HEK293 (cell line): ENCODE results near the gene FBXO5.

Experiments used
- BCL11B ChIP-seq: fragments of 450-650 bp; formaldehyde crosslinking; IDR thresholded peaks from 2 replicates; pipeline ENCODE4 v1.5.1; 2016; ENCODE audit warnings: low read depth, missing biosample characterization, missing genetic modification characterization
- PRDM1 ChIP-seq: fragments of 450-650 bp; formaldehyde crosslinking; IDR thresholded peaks from 2 replicates; pipeline ENCODE4; 2016; ENCODE audit warnings: missing biosample characterization, missing genetic modification characterization
- ZBTB21 ChIP-seq: fragments of 450-650 bp; formaldehyde crosslinking; IDR thresholded peaks from 2 replicates; pipeline ENCODE4 v1.5.1; 2017; ENCODE audit warnings: missing biosample characterization, missing genetic modification characterization
- ZFP37 ChIP-seq: fragments of 450-650 bp; formaldehyde crosslinking; IDR thresholded peaks from 2 replicates; pipeline ENCODE4 v1.5.1; 2016; ENCODE audit warnings: missing biosample characterization, missing genetic modification characterization
- ZNF132 ChIP-seq: fragments of 450-650 bp; formaldehyde crosslinking; IDR thresholded peaks from 2 replicates; pipeline ENCODE4 v1.5.1; 2017; ENCODE audit warnings: missing biosample characterization, missing genetic modification characterization, borderline replicate concordance
- ZNF174 ChIP-seq: fragments of 450-650 bp; formaldehyde crosslinking; IDR thresholded peaks from 2 replicates; pipeline ENCODE4 v1.5.0; 2017; ENCODE audit warnings: missing biosample characterization, mild to moderate bottlenecking, missing genetic modification characterization
- ZNF175 ChIP-seq: fragments of 450-650 bp; formaldehyde crosslinking; IDR thresholded peaks from 2 replicates; pipeline ENCODE4 v1.5.1; 2016; ENCODE audit warnings: missing biosample characterization, missing genetic modification characterization
- ZNF266 ChIP-seq: fragments of 450-650 bp; formaldehyde crosslinking; IDR thresholded peaks from 2 replicates; pipeline ENCODE4 v1.5.1; 2016; ENCODE audit warnings: missing biosample characterization, missing genetic modification characterization, low read depth
- ZNF274 ChIP-seq, 2 experiments: fragments of 200-500 bp in 1 of 2; fragments of 450-650 bp in 1 of 2; sonication (Bioruptor generic) in 1 of 2; formaldehyde crosslinking in 1 of 2; IDR thresholded peaks; 2 replicates each; pipeline versions ENCODE4 v1.5.1 to v1.6.1; 2014 to 2016; ENCODE audit warnings: borderline replicate concordance in 1 of 2, inconsistent platforms in 1 of 2, low read length in 1 of 2, missing biosample characterization in 1 of 2, missing genetic modification characterization in 1 of 2
- ZNF530 ChIP-seq: fragments of 450-650 bp; formaldehyde crosslinking; IDR thresholded peaks from 2 replicates; pipeline ENCODE4 v1.5.1; 2016; ENCODE audit warnings: low read depth, missing biosample characterization, missing genetic modification characterization
- ZNF785 ChIP-seq: fragments of 450-650 bp; formaldehyde crosslinking; IDR thresholded peaks from 2 replicates; pipeline ENCODE4 v1.5.1; 2016; ENCODE audit warnings: missing biosample characterization, missing genetic modification characterization
- TF ChIP-seq, protein P1 (sequence below): fragments of 450-650 bp; formaldehyde crosslinking; IDR thresholded peaks from 2 replicates; pipeline ENCODE4 v1.5.1; 2016; ENCODE audit warnings: missing biosample characterization, missing genetic modification characterization
- TF ChIP-seq, protein P2 (sequence below): fragments of 450-650 bp; formaldehyde crosslinking; IDR thresholded peaks from 2 replicates; pipeline ENCODE4 v1.5.1; 2016; ENCODE audit warnings: missing biosample characterization, missing genetic modification characterization
- TF ChIP-seq, protein P3 (sequence below): fragments of 450-650 bp; formaldehyde crosslinking; IDR thresholded peaks from 2 replicates; pipeline ENCODE4 v1.5.1; 2016; ENCODE audit warnings: missing biosample characterization, missing genetic modification characterization

DNA sequence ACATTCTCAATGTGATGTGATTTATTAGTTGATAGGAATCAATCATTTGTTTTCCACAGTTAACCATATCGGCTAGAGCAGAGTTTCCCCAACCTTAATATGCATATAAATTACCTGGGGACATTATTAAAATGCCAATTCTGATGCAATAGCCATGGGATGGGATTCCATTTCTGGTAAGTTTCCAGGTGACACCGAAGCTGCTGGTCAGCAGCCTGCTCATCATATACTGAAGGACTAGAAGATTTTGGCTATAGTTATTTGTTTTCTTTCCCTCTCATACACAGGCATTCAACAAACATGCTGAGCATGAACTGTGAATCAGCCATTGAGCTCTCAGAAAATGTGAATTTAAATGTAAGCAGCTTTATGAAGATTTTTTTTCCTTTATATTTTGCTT is 35.8 kb downstream of the FBXO5 start:
- TF ChIP-seq ZBTB21 (tag by site-specific recombination) = no peak
- TF ChIP-seq, protein P1, sequence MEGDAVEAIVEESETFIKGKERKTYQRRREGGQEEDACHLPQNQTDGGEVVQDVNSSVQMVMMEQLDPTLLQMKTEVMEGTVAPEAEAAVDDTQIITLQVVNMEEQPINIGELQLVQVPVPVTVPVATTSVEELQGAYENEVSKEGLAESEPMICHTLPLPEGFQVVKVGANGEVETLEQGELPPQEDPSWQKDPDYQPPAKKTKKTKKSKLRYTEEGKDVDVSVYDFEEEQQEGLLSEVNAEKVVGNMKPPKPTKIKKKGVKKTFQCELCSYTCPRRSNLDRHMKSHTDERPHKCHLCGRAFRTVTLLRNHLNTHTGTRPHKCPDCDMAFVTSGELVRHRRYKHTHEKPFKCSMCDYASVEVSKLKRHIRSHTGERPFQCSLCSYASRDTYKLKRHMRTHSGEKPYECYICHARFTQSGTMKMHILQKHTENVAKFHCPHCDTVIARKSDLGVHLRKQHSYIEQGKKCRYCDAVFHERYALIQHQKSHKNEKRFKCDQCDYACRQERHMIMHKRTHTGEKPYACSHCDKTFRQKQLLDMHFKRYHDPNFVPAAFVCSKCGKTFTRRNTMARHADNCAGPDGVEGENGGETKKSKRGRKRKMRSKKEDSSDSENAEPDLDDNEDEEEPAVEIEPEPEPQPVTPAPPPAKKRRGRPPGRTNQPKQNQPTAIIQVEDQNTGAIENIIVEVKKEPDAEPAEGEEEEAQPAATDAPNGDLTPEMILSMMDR (tag by site-specific recombination) = no peak
- TF ChIP-seq, protein P2, sequence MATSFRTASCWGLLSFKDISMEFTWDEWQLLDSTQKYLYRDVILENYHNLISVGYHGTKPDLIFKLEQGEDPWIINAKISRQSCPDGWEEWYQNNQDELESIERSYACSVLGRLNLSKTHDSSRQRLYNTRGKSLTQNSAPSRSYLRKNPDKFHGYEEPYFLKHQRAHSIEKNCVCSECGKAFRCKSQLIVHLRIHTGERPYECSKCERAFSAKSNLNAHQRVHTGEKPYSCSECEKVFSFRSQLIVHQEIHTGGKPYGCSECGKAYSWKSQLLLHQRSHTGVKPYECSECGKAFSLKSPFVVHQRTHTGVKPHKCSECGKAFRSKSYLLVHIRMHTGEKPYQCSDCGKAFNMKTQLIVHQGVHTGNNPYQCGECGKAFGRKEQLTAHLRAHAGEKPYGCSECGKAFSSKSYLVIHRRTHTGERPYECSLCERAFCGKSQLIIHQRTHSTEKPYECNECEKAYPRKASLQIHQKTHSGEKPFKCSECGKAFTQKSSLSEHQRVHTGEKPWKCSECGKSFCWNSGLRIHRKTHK (tag by site-specific recombination) = no peak
- no peak for TF ChIP-seq BCL11B
- no peak for TF ChIP-seq PRDM1 (tag by site-specific recombination)
- no peak for TF ChIP-seq ZNF785
- TF ChIP-seq ZFP37 (tag by site-specific recombination) = no peak
- TF ChIP-seq ZNF132 (tag by site-specific recombination) = no peak
- no peak for TF ChIP-seq ZNF274 (IDR thresholded peaks at IDR 0.05; ENCODE audit: low read length)
- no peak for TF ChIP-seq ZNF274 (tag by site-specific recombination; IDR thresholded peaks at IDR 0.05; ENCODE audit: borderline replicate concordance)
- TF ChIP-seq ZNF266 (tag by site-specific recombination) = no peak
- TF ChIP-seq, protein P3, sequence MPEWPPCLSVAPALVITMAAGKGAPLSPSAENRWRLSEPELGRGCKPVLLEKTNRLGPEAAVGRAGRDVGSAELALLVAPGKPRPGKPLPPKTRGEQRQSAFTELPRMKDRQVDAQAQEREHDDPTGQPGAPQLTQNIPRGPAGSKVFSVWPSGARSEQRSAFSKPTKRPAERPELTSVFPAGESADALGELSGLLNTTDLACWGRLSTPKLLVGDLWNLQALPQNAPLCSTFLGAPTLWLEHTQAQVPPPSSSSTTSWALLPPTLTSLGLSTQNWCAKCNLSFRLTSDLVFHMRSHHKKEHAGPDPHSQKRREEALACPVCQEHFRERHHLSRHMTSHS = no peak
- TF ChIP-seq ZNF175 = no peak
- TF ChIP-seq ZNF174 (tag by site-specific recombination) = no peak
- no peak for TF ChIP-seq ZNF530
